Hematopoietic multipotent progenitor cell treated with erythropoietin and hydrocortisone succinate and interleukin-3 and kit ligand, for 8 days (in vitro differentiated cells): ENCODE data around the gene RNF123.

Experiments used
- DNase-seq: peaks from one replicate; pipeline ENCODE4 v3.0.0-alpha.2; 2015

The RNF123 gene

GRCh38 chr3:49689046-49689907 is at the start of gene RNF123, which contains the start of gene MST1:
TSS of gene RNF123 (plus strand) at chr3:49689557. CDS start at chr3:49691166, 1,609 bp downstream.
TSS of gene MST1 (minus strand) at chr3:49689474. CDS start at chr3:49688691, 783 bp downstream.
- DNase-seq: peak; percentile 87

GRCh38 chr3:49641292-49641691 is 48.1 kb upstream of the RNF123 start:
- no peak for DNase-seq

GRCh38 chr3:49641921-49642707 is 47.2 kb upstream of the RNF123 start:
- no peak for DNase-seq

GRCh38 chr3:49642708-49643145 is 46.6 kb upstream of the RNF123 start:
- DNase-seq: no peak

- DNase-seq: no peak
Measured at GRCh38 chr3:49644684-49645083, 44.7 kb upstream of the RNF123 start.

GRCh38 chr3:49646236-49646635 is 43.1 kb upstream of the RNF123 start:
- no peak for DNase-seq

GRCh38 chr3:49647741-49648140 is 41.6 kb upstream of the RNF123 start:
- DNase-seq: no peak

- DNase-seq: peak; percentile 94
Measured at GRCh38 chr3:49648354-49649019, 40.9 kb upstream of the RNF123 start.

- no peak for DNase-seq
Measured at GRCh38 chr3:49649576-49649975, 39.8 kb upstream of the RNF123 start.

- DNase-seq: no peak
Measured at GRCh38 chr3:49650177-49650576, 39.2 kb upstream of the RNF123 start.

GRCh38 chr3:49650637-49651036 is 38.7 kb upstream of the RNF123 start:
- no peak for DNase-seq

- DNase-seq: no peak
Measured at GRCh38 chr3:49652218-49652902, 37.0 kb upstream of the RNF123 start.

GRCh38 chr3:49652903-49653415 is 36.4 kb upstream of the RNF123 start:
- DNase-seq: no peak

- no peak for DNase-seq
Measured at GRCh38 chr3:49653621-49654020, 35.7 kb upstream of the RNF123 start.

GRCh38 chr3:49654176-49654825 is 35.1 kb upstream of the RNF123 start:
- no peak for DNase-seq

- no peak for DNase-seq
Measured at GRCh38 chr3:49654955-49655556, 34.3 kb upstream of the RNF123 start.

- no peak for DNase-seq
Measured at GRCh38 chr3:49655731-49656285, 33.5 kb upstream of the RNF123 start.

GRCh38 chr3:49656541-49657112 is 32.7 kb upstream of the RNF123 start:
- DNase-seq: no peak

GRCh38 chr3:49657208-49657915 is 32.0 kb upstream of the RNF123 start:
- no peak for DNase-seq

GRCh38 chr3:49658711-49659110 is 30.6 kb upstream of the RNF123 start:
- no peak for DNase-seq
